ENCODE measurements around the gene ZNF689. TPM values are rescaled to one million over a fixed set of nuclear protein-coding genes. Genes with fewer than 3 reads are reported as not detected.

ZNF689 gene
- total RNA-seq: 10 to 100 TPM in 2 of 3 donors, 1 to 10 TPM in 1; 7.0 to 15.4 (median 12.8) TPM

DNA sequence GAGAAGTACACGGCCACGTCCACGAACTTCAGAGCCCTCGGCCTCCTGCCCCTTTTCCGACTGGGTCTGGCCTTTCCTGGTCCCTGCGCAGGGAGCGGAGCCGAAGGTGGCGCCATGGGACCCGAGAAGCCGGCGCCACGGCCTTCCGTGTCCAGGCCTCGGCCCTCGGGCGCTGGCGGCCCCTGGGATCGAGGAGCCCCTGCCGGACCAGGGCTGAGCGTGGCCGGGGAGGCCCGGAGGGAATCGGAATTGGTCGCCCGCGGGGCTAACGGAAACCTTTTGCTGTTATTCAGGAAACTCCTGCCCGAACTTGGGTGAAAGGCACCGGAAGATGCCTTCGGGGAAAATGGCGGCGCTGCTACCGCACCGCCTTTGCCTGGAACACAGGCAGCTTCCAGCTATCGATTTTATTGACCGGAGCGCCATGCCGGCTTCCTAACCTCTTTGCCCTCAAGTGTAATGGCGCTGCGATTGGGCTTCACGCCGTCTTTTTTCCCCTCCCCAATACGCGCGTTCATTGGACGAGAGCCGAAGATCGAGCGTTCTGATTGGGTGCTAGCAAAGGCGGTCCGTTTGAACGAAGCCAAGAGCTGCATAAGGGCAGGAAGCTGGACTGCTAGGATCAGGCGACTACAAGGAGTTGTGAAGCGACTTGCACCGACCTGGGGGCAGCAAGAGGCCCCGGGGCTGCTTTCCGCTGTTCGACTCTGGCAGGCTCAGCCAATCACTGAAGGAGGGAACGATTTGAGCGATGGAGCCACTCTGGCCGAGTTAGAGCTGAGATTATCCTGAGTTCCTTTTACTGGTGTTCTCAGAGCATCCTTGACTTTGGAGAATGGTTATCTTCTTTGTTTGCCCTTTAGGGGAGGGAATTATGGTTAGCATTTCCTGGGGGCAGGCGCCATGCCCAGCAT, at the start of gene ZNF689:
TSS of gene ZNF689 (minus strand) at position 464 of the 914 bp plus-strand sequence. CDS start at position 116, 348 bp downstream.
- Histone ChIP-seq H3K27ac (peak within 1 kb of the TSS; percentile 92 to 93), H3K36me3 (no peaks in the 10 kb centered on the region), H3K4me3 (peak within 1 kb of the TSS; percentile 69 to 89 (median 88)), H3K9me3 (no peaks in the 10 kb centered on the region), H3K27me3 (no peaks in the 10 kb centered on the region), H3K4me1 (no peaks in the 10 kb centered on the region)
- DNase-seq (ENCODE audit: low spot score in 2 of 2): peak; percentile 90 to 95
- intact Hi-C loops (cut with DNase I; ENCODE audit: low total_unique reads): no loop called here
- TF ChIP-seq, protein P1, sequence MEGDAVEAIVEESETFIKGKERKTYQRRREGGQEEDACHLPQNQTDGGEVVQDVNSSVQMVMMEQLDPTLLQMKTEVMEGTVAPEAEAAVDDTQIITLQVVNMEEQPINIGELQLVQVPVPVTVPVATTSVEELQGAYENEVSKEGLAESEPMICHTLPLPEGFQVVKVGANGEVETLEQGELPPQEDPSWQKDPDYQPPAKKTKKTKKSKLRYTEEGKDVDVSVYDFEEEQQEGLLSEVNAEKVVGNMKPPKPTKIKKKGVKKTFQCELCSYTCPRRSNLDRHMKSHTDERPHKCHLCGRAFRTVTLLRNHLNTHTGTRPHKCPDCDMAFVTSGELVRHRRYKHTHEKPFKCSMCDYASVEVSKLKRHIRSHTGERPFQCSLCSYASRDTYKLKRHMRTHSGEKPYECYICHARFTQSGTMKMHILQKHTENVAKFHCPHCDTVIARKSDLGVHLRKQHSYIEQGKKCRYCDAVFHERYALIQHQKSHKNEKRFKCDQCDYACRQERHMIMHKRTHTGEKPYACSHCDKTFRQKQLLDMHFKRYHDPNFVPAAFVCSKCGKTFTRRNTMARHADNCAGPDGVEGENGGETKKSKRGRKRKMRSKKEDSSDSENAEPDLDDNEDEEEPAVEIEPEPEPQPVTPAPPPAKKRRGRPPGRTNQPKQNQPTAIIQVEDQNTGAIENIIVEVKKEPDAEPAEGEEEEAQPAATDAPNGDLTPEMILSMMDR (IDR thresholded peaks at IDR 0.05): no peak
- peak; percentile 10 for TF ChIP-seq POLR2A (IDR thresholded peaks at IDR 0.05)
- TF ChIP-seq POLR2AphosphoS5 (IDR thresholded peaks at IDR 0.05): peak; percentile 70 to 77 (median 75)

GRCh38 chr16:30658731-30659506, 48.7 kb upstream of the ZNF689 start:
- DNase-seq (ENCODE audit: low spot score in 2 of 2): no peak
- Histone ChIP-seq H3K27ac (peak overlapping the region; percentile 97 to 99), H3K4me3 (peak overlapping the region; percentile 79 to 97 (median 85)), H3K9me3 (no peaks in the 10 kb centered on the region), H3K4me1 (peaks cover 5 to 25% of the 10 kb centered on the region in 2 donors), H3K36me3 (peaks cover 4% of the 10 kb centered on the region), H3K27me3 (no peaks in the 10 kb centered on the region)
- TF ChIP-seq POLR2A (IDR thresholded peaks at IDR 0.05) (no peak), POLR2AphosphoS5 (IDR thresholded peaks at IDR 0.05) (peak in 2 of 3 donors; percentile 39)
- TF ChIP-seq, protein P1 (IDR thresholded peaks at IDR 0.05): peak in 1 of 3 donors; percentile 10
- intact Hi-C loops (cut with DNase I; ENCODE audit: low total_unique reads): no loop called here

DNA sequence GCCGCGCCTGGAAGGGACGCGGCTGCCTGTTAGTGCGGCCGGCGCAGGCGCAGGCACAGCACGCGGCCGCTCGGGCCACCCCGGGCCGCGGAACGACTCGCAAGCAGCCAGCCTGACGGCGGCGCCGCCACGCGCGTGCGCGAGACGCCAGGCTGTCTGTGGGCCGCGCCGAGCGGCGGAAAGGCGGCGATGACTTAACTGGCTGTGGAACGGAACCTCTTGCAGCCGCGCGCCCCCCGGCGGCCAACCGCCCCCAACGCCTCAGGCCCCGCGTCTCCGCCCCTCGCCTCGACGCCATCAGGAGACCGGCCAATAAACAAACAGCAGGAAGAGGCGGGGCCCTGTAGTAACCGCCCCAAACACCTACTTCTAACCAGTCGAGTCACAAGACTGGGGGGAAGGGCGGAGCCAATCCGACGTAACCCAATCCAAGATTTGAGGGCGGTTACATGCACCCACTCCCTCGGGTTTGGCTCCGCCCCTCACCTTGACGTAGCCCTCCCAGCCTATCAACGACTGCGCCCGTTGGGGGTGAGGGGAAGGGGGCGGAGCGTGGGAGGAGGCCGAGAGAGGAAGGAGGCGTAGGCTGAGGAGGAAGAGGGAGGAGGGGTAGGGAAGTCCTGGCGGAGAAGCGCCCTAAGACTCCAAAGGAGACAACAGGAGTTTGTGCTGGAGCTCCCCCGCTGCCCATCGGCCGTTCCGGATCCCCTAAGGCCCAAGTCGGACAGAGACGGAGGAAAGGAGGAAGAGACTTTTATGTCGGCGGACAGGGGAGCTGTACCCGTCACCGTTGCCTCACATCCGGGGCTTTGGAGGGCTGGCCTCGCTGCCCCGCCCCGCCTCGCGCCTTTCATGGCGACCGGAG, 47.9 kb upstream of the ZNF689 start, which contains the start of gene FBRS:
TSS of gene FBRS (plus strand) at position 566 of the 865 bp plus-strand sequence. CDS start 1,088 bp downstream, outside the sequence.
- peak within 1 kb of the TSS; percentile 97 to 99 for H3K27ac ChIP-seq
- TF ChIP-seq POLR2A (IDR thresholded peaks at IDR 0.05): peak; percentile 95
- TF ChIP-seq POLR2AphosphoS5 (IDR thresholded peaks at IDR 0.05): peak; percentile 95 to 99 (median 99)
- TF ChIP-seq, protein P1 (IDR thresholded peaks at IDR 0.05): peak; percentile 40 to 70 (median 47)
- H3K27me3 ChIP-seq: no peaks in the 10 kb centered on the region
- H3K36me3 ChIP-seq: peaks cover 4% of the 10 kb centered on the region
- peak; percentile 100 for DNase-seq (ENCODE audit: low spot score in 2 of 2)
- no peaks in the 10 kb centered on the region for H3K9me3 ChIP-seq
- H3K4me3 ChIP-seq: peak within 1 kb of the TSS; percentile 79 to 97 (median 85)
- intact Hi-C loops (cut with DNase I; ENCODE audit: low total_unique reads): no loop called here
- peaks cover 5 to 25% of the 10 kb centered on the region in 2 donors for H3K4me1 ChIP-seq

DNA sequence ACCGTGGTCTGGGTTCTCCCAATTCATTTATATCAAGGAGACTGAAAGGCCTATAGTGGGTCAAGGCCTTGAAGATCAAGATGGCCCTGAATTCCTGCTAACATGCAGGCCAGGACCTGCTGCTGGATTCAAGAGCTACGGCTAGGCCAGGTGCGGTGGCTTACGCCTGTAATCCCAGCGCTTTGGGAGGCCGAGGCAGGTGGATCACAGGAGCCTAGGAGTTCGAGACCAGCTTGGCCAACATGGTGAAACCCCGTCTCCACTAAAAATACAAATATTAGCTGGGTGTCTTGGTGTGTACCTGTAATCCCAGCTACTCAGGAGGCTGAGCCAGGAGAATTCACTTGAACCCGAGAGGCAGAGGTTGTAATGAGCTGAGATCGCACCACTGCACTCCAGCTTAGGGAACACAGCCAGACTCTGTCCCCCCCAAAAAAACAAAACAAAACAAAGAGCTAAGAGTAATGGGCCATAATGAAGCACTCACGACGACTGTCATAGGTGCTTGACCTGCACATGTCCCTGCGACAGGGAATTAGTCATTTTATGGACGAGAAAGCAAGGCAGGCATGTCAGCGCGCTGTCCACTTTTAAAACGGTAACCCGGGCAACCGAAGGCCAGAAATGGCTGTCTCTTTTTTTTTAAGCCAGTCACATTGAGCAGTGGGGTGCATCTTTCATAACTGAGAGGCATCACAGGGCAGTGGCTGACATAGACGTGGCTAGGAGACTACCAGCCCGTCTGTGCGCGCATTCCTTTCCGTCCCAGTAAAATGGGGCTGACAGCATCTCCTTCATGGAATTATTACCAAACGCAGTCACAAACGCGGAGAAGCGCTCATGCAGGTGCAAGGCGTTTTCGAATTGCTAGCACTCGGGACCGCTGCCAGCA, 47.0 kb upstream of the ZNF689 start:
- no peaks in the 10 kb centered on the region for H3K9me3 ChIP-seq
- H3K4me1 ChIP-seq: peaks cover 5 to 19% of the 10 kb centered on the region in 2 donors
- intact Hi-C loops (cut with DNase I; ENCODE audit: low total_unique reads): no loop called here
- no peaks in the 10 kb centered on the region for H3K27me3 ChIP-seq
- peak overlapping the region; percentile 97 to 99 for H3K27ac ChIP-seq
- DNase-seq (ENCODE audit: low spot score in 2 of 2): no peak
- H3K4me3 ChIP-seq: peak overlapping the region; percentile 67 to 97 (median 79)
- H3K36me3 ChIP-seq: no peaks in the 10 kb centered on the region
- TF ChIP-seq, protein P1 (IDR thresholded peaks at IDR 0.05): no peak
- TF ChIP-seq POLR2A (IDR thresholded peaks at IDR 0.05) (no peak), POLR2AphosphoS5 (IDR thresholded peaks at IDR 0.05) (no peak)
